Keratinocyte (primary cell): Measurements from ENCODE around the gene PIK3CA.
A peak's percentile ranks its signal among the peaks of the same experiment; 100 is the strongest.

ENCODE experiments used
- CTCF ChIP-seq, 3 experiments: IDR thresholded peaks in 1 of 3; conservative IDR thresholded peaks in 1 of 3; optimal IDR thresholded peaks in 1 of 3; 2 replicates in 2 of 3; 3 replicates in 1 of 3; pipeline versions ENCODE3 to v1.5.1; 2011; ENCODE audit warnings: low read length in 3 of 3, mild to moderate bottlenecking in 3 of 3, moderate library complexity in 2 of 3, control low read depth in 1 of 3, inconsistent platforms in 1 of 3; ENCODE audit not compliant: insufficient read depth in 2 of 3; ENCODE audit errors: extremely low read depth in 1 of 3
- EZH2 ChIP-seq: IDR thresholded peaks from one replicate; pipeline ENCODE4 v1.6.1; 2012; ENCODE audit warnings: inconsistent platforms, mild to moderate bottlenecking, low read length, moderate library complexity

DNA sequence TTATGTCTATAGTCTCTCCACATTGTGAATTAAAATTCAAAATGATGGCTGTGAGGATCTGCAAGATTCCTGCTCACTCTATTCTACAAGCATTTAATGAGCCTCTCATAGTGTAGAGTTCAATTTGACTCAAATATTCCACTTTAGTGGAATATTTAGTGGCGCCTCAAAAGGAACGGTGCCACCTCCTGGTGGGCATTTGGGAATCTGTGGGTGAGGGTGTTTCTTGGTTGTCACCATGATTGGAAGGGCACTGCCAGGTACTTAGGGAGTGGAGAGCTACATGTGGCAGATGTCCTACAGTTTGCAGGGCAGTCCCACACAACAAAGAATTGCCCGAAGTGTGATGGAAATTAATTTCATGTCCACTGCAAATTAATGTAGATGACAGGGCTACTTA lies 124.2 kb downstream of the PIK3CA start:
- TF ChIP-seq CTCF (optimal IDR thresholded peaks at IDR 0.05 in 1 of 3, IDR thresholded peaks at IDR 0.05 in 1 of 3, conservative IDR thresholded peaks at IDR 0.05 in 1 of 3; ENCODE audit: extremely low read depth in 1 of 3, insufficient read depth in 2 of 3, low read length in 3 of 3): peak in 2 of 3 experiments; percentile 7 to 46
- no peak for TF ChIP-seq EZH2
